ENCODE measurements around the gene RAB5A. TPM values are rescaled to one million over a fixed set of nuclear protein-coding genes. Genes with fewer than 3 reads are reported as not detected.

The RAB5A gene
- total RNA-seq, 2 experiments from 2014 or later, result 24.5 to 39.2 TPM

Small RNA genes within 50 kb of the gene (small RNA-seq; reads per million reads assigned to genes)
- gene RNU4-85P (not detected), gene RPL39P18 (not detected)

Other genes starting within 250 kb of the RAB5A start
- 0.51 TPM in 1 of 2 replicates, not detected in the other for gene EFHB, start 12.9 kb upstream of the RAB5A start, total RNA-seq (2014; rRNA removed; shearing (Covaris generic))
- 0.86 TPM in 1 of 2 replicates, not detected in the other for gene EFHB, start 12.9 kb upstream of the RAB5A start, total RNA-seq (2022)
- gene PP2D1, start 65.2 kb downstream of the RAB5A start, total RNA-seq (2014; rRNA removed; shearing (Covaris generic)), result not detected in 2 replicates
- gene PP2D1, start 65.2 kb downstream of the RAB5A start, total RNA-seq (2022), result not detected in 2 replicates
- 19.2 and 24.2 TPM in 2 replicates for gene KAT2B, start 93.3 kb downstream of the RAB5A start, total RNA-seq (2014; rRNA removed; shearing (Covaris generic))
- gene KAT2B, start 93.3 kb downstream of the RAB5A start, total RNA-seq (2022), result 32.9 and 33.4 TPM in 2 replicates
- gene SGO1, start 239.1 kb downstream of the RAB5A start, total RNA-seq (2014; rRNA removed; shearing (Covaris generic)), result 21.4 and 27.6 TPM in 2 replicates
- 38.8 and 42.1 TPM in 2 replicates for gene SGO1, start 239.1 kb downstream of the RAB5A start, total RNA-seq (2022)